HepG2 (cell line): ENCODE data around the gene FOXRED2. TPM values are rescaled to one million over a fixed set of nuclear protein-coding genes. Genes with fewer than 3 reads are reported as not detected.

Experiments used
- ASH2L ChIP-seq: fragments of 300-600, 200-600 bp; sonication (generic); IDR thresholded peaks from 2 replicates; pipeline ENCODE4 v1.7.0; 2017; ENCODE audit warnings: low read depth, mild to moderate bottlenecking, moderate library complexity, mixed read lengths, low read length; ENCODE audit not compliant: insufficient read length
- DNMT3B ChIP-seq: conservative IDR thresholded peaks from 2 replicates; pipeline ENCODE4 v1.6.1; 2016; ENCODE audit warnings: missing biosample characterization, control low read depth
- GATAD2A ChIP-seq: IDR thresholded peaks from 2 replicates; pipeline ENCODE4 v1.6.1; 2016
- HNRNPLL ChIP-seq: fragments of 200-400 bp; formaldehyde crosslinking; IDR thresholded peaks from 2 replicates; pipeline ENCODE4 v1.6.1; 2017; ENCODE audit warnings: mild to moderate bottlenecking, low read depth, low read length; ENCODE audit not compliant: poor library complexity, severe bottlenecking
- JARID2 ChIP-seq: sonication (generic); formaldehyde crosslinking; IDR thresholded peaks from 2 replicates; pipeline ENCODE4 v1.8.1; 2023; ENCODE audit warnings: missing genetic modification reagents, inconsistent platforms; ENCODE audit not compliant: insufficient replicate concordance
- MXD1 ChIP-seq: sonication (generic); formaldehyde crosslinking; IDR thresholded peaks from 2 replicates; pipeline ENCODE4 v1.4.0; 2020; ENCODE audit warnings: mild to moderate bottlenecking, missing genetic modification reagents
- NKX3-1 ChIP-seq: sonication (generic); formaldehyde crosslinking; IDR thresholded peaks from 2 replicates; pipeline ENCODE4 v1.5.0; 2020; ENCODE audit warnings: missing genetic modification reagents
- RAD51 ChIP-seq: fragments of 450-650 bp; IDR thresholded peaks from 2 replicates; pipeline ENCODE4 v1.6.1; 2016; ENCODE audit warnings: borderline replicate concordance
- RFXANK ChIP-seq: IDR thresholded peaks from 2 replicates; pipeline ENCODE4 v1.6.1; 2016
- SOX5 ChIP-seq: IDR thresholded peaks from 2 replicates; pipeline ENCODE4 v1.6.1; 2016; ENCODE audit warnings: borderline replicate concordance
- SOX6 ChIP-seq, 2 experiments: fragments of 450-650 bp in 1 of 2; sonication (generic) in 1 of 2; formaldehyde crosslinking in 1 of 2; IDR thresholded peaks; 2 replicates each; pipeline versions ENCODE4 v1.4.0 to v1.6.1; 2017 to 2020; ENCODE audit warnings: antibody characterized with exemption in 1 of 2, mild to moderate bottlenecking in 1 of 2, missing genetic modification reagents in 1 of 2
- ZBTB1 ChIP-seq: sonication (generic); formaldehyde crosslinking; IDR thresholded peaks from 2 replicates; pipeline ENCODE4 v1.4.0; 2020; ENCODE audit warnings: missing genetic modification reagents, borderline replicate concordance
- ZBTB26 ChIP-seq: IDR thresholded peaks from 2 replicates; pipeline ENCODE4 v1.6.1; 2016; ENCODE audit warnings: missing compliant biosample characterization, missing genetic modification reagents, borderline replicate concordance
- ZNF230 ChIP-seq: sonication (generic); formaldehyde crosslinking; IDR thresholded peaks from 2 replicates; pipeline ENCODE4 v1.4.0; 2020; ENCODE audit warnings: mild to moderate bottlenecking, missing genetic modification reagents
- ZNF24 ChIP-seq: fragments of 450-650 bp; IDR thresholded peaks from 2 replicates; pipeline ENCODE4 v1.6.1; 2017; ENCODE audit warnings: antibody characterized with exemption, mild to moderate bottlenecking
- ZNF430 ChIP-seq: sonication (generic); formaldehyde crosslinking; IDR thresholded peaks from 2 replicates; pipeline ENCODE4 v1.9.0; 2021; ENCODE audit warnings: mild to moderate bottlenecking, missing genetic modification reagents
- ZNF557 ChIP-seq: sonication (generic); formaldehyde crosslinking; IDR thresholded peaks from 2 replicates; pipeline ENCODE4 v1.4.0; 2020; ENCODE audit warnings: missing genetic modification reagents
- ZNF614 ChIP-seq: IDR thresholded peaks from 2 replicates; pipeline ENCODE4 v1.6.1; 2018; ENCODE audit warnings: missing biosample characterization, missing genetic modification reagents, inconsistent platforms, borderline replicate concordance
- polyA plus RNA-seq, 8 experiments: library from polyadenylated mRNA; depleted of rRNA in 3 of 8; stranded (reverse) in 7 of 8; unstranded in 1 of 8; fragments of >200 nt; fragmentation: Illumina TruSeq in 4 of 8; extraction: Trizol in 4 of 8; gene quantifications; 2 replicates each; pipeline versions ENCODE4 v1.2.1 to v1.2.3, GENCODE V29; 2011 to 2016; ENCODE audit warnings: low read depth in 4 of 8, missing spikeins in 1 of 8, mixed read lengths in 1 of 8; ENCODE audit not compliant: insufficient read depth in 1 of 8
- total RNA-seq, 5 experiments: library from RNA; depleted of rRNA; stranded (reverse); fragments of >200 nt; fragmentation: Illumina TruSeq; extraction: Trizol; gene quantifications; 2 replicates each; pipeline ENCODE4 v1.2.3, GENCODE V29; 2016; ENCODE audit warnings: low read depth in 1 of 5
- TF ChIP-seq, protein P1 (sequence below), 2 experiments: sonication (generic) in 1 of 2; formaldehyde crosslinking in 1 of 2; IDR thresholded peaks; 2 replicates each; pipeline versions ENCODE4 v1.4.0 to v1.6.1; 2016 to 2020; ENCODE audit warnings: borderline replicate concordance in 1 of 2, low read depth in 1 of 2, mild to moderate bottlenecking in 1 of 2, missing genetic modification reagents in 1 of 2
- TF ChIP-seq, protein P2 (sequence below): IDR thresholded peaks from 2 replicates; pipeline ENCODE4 v1.6.1; 2016; ENCODE audit warnings: low read depth

The FOXRED2 gene
- total and polyA plus RNA-seq, 2 of the 13 experiments (the other 11 are each of a cell fraction or from before 2014, with no cell fraction given), result 9.3 to 28.1 TPM

DNA sequence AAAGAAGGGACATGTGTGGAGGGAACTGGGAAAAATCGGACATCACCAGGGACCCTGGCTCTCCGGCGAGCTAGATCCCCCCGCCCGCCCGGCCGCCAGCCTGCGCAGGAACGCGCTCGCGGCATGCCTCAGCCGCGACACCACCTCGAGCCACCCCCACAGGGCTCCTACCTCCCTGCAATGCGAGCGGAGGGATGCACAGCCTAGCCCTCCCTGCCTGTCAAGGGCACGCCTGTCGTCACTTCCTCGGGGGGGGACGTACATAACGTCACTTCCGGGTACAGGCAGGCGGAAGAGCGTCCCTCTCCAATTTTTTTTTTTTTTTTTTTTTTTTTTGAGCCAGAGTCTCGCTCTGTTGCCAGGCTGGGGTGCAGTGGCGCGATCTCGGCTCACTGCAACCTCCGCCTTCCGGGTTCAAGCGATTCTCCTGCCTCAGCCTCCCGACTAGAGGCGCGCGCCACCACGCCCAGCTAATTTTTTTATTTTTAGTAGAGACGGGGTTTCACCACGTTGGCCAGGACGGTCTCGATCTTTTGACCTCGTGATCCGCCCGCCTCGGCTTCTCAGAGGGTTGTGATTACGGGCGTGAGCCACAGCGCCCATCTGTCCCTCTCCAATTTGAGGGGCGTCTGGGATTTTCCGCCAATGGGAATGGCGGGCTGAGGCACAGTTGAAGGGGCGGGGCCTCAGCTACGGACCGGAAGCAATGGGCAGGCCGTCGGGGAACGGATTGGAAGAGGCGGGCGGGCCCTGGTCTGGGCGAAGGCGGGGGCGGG lies 25.3 kb downstream of the FOXRED2 start, which contains the start of gene TXN2 (continued):
- no peak for TF ChIP-seq ZBTB1 (CRISPR knock-in tag)
- TF ChIP-seq SOX5, result 0 out of 2 replicates have a peak, but pooled peaks have one; percentile 8
- TF ChIP-seq JARID2, result no peak
- TF ChIP-seq ZNF430 (CRISPR knock-in tag), result no peak
- TF ChIP-seq HNRNPLL, result peak; percentile 25
- no peak for TF ChIP-seq ZNF24
- no peak; the same call in 1 of the 2 replicates for TF ChIP-seq ZBTB26 (CRISPR knock-in tag)
- TF ChIP-seq DNMT3B (CRISPR knock-in tag), result no peak
- TF ChIP-seq ZNF614 (CRISPR knock-in tag), result no peak
- peak; percentile 54; the same call in 1 of the 2 replicates for TF ChIP-seq MXD1
- peak; percentile 86 for TF ChIP-seq ASH2L
- no peak; the same call in 1 of the 2 replicates for TF ChIP-seq GATAD2A (CRISPR knock-in tag)
- TF ChIP-seq, protein P1, sequence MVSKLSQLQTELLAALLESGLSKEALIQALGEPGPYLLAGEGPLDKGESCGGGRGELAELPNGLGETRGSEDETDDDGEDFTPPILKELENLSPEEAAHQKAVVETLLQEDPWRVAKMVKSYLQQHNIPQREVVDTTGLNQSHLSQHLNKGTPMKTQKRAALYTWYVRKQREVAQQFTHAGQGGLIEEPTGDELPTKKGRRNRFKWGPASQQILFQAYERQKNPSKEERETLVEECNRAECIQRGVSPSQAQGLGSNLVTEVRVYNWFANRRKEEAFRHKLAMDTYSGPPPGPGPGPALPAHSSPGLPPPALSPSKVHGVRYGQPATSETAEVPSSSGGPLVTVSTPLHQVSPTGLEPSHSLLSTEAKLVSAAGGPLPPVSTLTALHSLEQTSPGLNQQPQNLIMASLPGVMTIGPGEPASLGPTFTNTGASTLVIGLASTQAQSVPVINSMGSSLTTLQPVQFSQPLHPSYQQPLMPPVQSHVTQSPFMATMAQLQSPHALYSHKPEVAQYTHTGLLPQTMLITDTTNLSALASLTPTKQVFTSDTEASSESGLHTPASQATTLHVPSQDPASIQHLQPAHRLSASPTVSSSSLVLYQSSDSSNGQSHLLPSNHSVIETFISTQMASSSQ (IDR thresholded peaks at IDR 0.05; ENCODE audit: low read depth), result no peak
- TF ChIP-seq, protein P1 (CRISPR knock-in tag; IDR thresholded peaks at IDR 0.05; ENCODE audit: borderline replicate concordance), result no peak; the same call in 1 of the 2 replicates
- no peak for TF ChIP-seq ZNF557 (CRISPR knock-in tag)
- TF ChIP-seq SOX6 (IDR thresholded peaks at IDR 0.05), result no peak
- TF ChIP-seq SOX6 (CRISPR knock-in tag; IDR thresholded peaks at IDR 0.05), result peak; percentile 55; the same call in 1 of the 2 replicates
- TF ChIP-seq NKX3-1 (CRISPR knock-in tag), result no peak
- TF ChIP-seq RAD51, result no peak
- TF ChIP-seq, protein P2, sequence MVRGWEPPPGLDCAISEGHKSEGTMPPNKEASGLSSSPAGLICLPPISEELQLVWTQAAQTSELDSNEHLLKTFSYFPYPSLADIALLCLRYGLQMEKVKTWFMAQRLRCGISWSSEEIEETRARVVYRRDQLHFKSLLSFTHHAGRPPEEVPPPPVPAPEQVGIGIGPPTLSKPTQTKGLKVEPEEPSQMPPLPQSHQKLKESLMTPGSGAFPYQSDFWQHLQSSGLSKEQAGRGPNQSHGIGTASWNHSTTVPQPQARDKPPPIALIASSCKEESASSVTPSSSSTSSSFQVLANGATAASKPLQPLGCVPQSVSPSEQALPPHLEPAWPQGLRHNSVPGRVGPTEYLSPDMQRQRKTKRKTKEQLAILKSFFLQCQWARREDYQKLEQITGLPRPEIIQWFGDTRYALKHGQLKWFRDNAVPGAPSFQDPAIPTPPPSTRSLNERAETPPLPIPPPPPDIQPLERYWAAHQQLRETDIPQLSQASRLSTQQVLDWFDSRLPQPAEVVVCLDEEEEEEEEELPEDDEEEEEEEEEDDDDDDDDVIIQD, result no peak
- peak; percentile 24; the same call in 1 of the 2 replicates for TF ChIP-seq ZNF230
- no peak for TF ChIP-seq RFXANK
